HG03025 (cell line): ENCODE data around the gene SLC5A3.

Experiments used
- ATAC-seq: cut with Tn5 transposase; IDR thresholded peaks from one replicate; pipeline ENCODE4 v1.9.1; 2021; ENCODE audit warnings: mild to moderate bottlenecking, moderate library complexity; ENCODE audit not compliant: unreplicated experiment, low FRiP score

Gene SLC5A3

GRCh38 chr21:34094949-34095348, 21.6 kb downstream of the SLC5A3 start:
- ATAC-seq, result no peak

- no peak for ATAC-seq
These were observed 24.1 kb downstream of the SLC5A3 start for GRCh38 chr21:34097442-34097841.

GRCh38 chr21:34100337-34100736, 27.0 kb downstream of the SLC5A3 start:
- ATAC-seq, result no peak

- no peak for ATAC-seq
These were observed 27.4 kb downstream of the SLC5A3 start for GRCh38 chr21:34100790-34101189.

- ATAC-seq, result no peak
These were observed 32.7 kb downstream of the SLC5A3 start for GRCh38 chr21:34105947-34106541.

DNA sequence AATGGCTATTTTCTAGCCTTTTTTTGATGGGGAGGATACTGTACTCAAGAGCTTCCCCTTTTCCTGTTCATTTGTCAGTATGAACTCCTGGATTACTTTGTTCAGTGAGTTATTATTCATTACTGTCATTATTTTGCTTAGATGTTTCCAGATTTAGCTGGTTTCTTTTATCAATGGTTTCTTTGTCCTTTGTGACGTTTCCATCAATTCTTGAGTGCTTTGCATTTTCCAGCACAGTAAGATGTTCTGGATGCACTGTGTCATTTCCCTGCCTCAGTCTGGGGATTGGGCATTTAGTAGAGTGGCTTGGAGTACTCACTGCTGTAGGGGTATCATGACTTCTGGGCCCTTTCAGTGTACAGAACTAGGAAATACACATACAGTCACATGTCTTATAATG, 34.2 kb downstream of the SLC5A3 start:
- no peak for ATAC-seq

DNA sequence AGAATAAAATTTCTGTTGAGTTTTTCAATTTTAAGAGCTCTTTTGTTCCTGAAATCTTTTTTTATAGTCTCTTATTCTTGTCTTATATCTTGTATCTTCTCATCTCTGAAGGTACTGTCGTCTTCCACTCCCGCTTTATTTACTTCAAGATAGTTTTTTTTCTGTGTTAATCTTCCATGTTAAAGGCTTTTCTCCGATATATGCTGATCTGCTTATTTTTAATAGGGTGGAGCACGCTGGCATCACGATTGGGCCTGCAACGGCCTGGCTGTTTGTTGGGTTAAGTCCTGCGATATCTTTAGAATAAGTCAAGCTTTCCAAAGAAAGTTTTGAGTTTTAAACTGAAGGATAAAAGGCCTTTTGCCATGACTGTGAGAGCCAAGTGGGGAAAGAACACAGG, 35.7 kb downstream of the SLC5A3 start:
- ATAC-seq, result no peak

- no peak for ATAC-seq
These were observed 37.3 kb downstream of the SLC5A3 start for GRCh38 chr21:34110594-34111202.

GRCh38 chr21:34112316-34113033, 39.1 kb downstream of the SLC5A3 start:
- no peak for ATAC-seq

GRCh38 chr21:34113842-34114241, 40.5 kb downstream of the SLC5A3 start:
- ATAC-seq, result no peak

DNA sequence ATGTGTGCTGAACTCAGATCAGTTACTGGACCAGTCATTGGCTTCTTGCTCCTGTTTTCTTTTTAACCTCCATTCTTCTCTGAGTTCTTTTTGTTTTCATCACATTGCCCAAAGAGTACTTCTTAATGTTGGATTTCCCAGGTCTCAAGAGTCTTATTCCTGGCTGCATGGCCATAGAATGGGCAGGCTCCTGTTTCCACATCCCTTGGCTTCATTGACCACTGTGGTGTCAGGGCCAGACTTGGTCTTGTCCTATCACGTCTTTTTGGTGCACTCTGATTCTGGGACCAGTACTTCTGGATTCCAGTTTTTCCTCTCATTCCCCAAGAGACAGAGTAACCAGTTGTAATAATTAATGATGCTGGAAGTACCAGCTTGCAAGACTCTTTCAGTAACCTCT, 41.8 kb downstream of the SLC5A3 start:
- ATAC-seq, result no peak

DNA sequence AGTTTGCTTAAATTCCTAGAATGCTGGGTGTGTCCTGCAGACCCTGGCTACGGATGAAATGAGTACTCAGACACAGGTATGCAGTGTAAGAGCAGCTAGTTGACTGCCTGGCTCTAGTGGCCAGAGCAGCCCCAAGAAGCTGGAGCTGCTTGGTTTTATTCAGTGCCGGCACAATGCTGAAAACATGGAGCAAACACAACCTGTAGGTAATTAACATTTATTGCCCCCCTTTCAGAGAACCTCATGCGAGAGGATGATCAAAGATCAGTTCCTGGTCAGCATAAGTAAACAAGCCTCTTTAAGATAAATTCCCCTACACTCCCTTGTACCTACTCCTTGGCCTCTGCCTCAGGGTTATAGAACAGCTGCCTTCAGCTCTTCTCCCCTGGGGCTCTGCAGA, 43.2 kb downstream of the SLC5A3 start:
- ATAC-seq, result no peak

DNA sequence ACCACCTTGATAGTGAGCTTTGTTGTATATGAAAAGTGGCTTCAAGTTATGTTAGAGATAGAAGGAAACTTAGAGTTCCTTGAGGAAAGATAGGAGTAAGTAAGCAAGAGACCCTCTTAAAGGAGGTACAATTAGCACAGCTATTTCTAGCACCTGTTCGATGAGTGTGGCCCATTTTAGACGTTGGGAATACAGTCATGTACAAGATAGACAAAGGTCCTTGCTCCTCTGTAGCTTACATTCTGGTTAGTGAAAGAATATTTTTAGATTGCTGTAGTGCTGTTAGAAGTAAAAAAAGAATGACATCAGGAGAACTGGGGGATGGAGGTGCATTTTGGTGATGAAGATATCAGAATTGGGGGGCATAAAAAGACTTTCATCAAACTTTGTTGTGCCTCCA, 47.5 kb downstream of the SLC5A3 start:
- ATAC-seq, result no peak

DNA sequence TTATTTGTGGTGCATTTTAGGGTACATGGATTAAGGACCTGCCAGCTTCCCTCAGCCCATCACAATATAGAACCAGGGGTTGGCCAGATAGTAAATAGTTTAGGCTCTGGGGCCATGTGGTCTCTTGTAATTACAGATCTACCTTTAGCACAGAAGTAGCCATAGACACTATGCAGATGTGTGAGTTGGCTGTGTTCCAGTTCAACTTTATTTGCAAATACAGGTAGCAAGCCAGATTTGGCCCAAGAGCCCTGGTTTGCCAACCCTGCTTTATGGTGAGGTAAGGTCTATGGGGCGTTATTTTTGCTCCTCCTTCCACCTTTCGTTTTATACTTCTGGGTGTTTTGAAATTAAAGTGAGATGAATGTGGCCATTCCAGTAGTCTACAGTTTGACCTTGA, 48.7 kb downstream of the SLC5A3 start:
- ATAC-seq, result no peak
